A673 (cell line): ENCODE data around the gene FCRLB.
"Not testable (repeated sequence)": the region's sequence is repeated elsewhere in the genome, so short reads cannot be mapped to it uniquely, and the experiment has no call there.

Experiments used
- EZH2 ChIP-seq: fragments of 200-600 bp; sonication (generic); IDR thresholded peaks from 2 replicates; pipeline ENCODE4 v1.6.1; 2017; ENCODE audit warnings: borderline replicate concordance, low read depth, mild to moderate bottlenecking, mixed read lengths, antibody characterized with exemption, low read length; ENCODE audit not compliant: poor library complexity, severe bottlenecking
- TF ChIP-seq, protein P1 (sequence below): fragments of 300-800, 200-600 bp; sonication (generic); conservative IDR thresholded peaks from 2 replicates; pipeline ENCODE4 v1.5.1; 2017; ENCODE audit warnings: low read depth, mild to moderate bottlenecking, antibody characterized with exemption, low read length, moderate library complexity, mixed read lengths

DNA sequence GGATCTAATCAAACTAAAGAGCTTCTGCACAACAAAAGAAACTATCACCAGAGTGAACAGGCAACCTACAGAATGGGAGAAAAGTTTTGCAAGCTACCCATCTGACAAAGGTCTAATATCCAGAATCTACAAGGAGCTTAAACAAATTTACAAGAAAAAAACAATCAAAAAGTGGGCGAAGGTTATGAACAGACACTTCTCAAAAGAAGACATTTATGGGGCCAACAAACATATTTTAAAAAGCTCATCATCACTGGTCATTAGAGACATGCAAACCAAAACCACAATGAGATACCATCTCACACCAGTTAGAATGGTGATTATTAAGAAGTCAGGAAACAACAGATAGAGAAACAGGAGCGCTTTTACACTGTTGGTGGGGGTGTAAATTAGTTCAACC, 23.0 kb upstream of the FCRLB start:
- TF ChIP-seq, protein P1, sequence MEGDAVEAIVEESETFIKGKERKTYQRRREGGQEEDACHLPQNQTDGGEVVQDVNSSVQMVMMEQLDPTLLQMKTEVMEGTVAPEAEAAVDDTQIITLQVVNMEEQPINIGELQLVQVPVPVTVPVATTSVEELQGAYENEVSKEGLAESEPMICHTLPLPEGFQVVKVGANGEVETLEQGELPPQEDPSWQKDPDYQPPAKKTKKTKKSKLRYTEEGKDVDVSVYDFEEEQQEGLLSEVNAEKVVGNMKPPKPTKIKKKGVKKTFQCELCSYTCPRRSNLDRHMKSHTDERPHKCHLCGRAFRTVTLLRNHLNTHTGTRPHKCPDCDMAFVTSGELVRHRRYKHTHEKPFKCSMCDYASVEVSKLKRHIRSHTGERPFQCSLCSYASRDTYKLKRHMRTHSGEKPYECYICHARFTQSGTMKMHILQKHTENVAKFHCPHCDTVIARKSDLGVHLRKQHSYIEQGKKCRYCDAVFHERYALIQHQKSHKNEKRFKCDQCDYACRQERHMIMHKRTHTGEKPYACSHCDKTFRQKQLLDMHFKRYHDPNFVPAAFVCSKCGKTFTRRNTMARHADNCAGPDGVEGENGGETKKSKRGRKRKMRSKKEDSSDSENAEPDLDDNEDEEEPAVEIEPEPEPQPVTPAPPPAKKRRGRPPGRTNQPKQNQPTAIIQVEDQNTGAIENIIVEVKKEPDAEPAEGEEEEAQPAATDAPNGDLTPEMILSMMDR: not testable (repeated sequence)
- not testable (repeated sequence) for TF ChIP-seq EZH2
